ENCODE data around the gene NOX3. TPM values are rescaled to one million over a fixed set of nuclear protein-coding genes. Genes with fewer than 3 reads are reported as not detected.

Gene NOX3
- total and polyA plus RNA-seq, 2 experiments from 2014 or later: not detected

- no peaks in the 10 kb centered on the region for H3K79me2 ChIP-seq (replicated peaks; ENCODE audit: insufficient read depth)
- no peaks in the 10 kb centered on the region for H3K27me3 ChIP-seq (ENCODE audit: insufficient read depth)
- DNase-seq (ENCODE audit: low spot score) (no peak), ATAC-seq (no peak)
- no peaks in the 10 kb centered on the region for H3K4me1 Mint-ChIP-seq
- no peak for TF ChIP-seq POLR2AphosphoS5 (IDR thresholded peaks at IDR 0.05; ENCODE audit: low read depth)
- TF ChIP-seq ZNF331 (CRISPR knock-in tag; IDR thresholded peaks at IDR 0.05; ENCODE audit: low read depth): no peak
- TF ChIP-seq JUNB (IDR thresholded peaks at IDR 0.05; ENCODE audit: unreplicated experiment): no peak
- TF ChIP-seq STAT1 (IDR thresholded peaks at IDR 0.05; ENCODE audit: unreplicated experiment): no peak
- no peak for TF ChIP-seq CTCF (conservative IDR thresholded peaks at IDR 0.05; ENCODE audit: low read depth in 2 of 2)
- TF ChIP-seq ZNF114 (CRISPR knock-in tag; IDR thresholded peaks at IDR 0.05): no peak
- TF ChIP-seq REST (IDR thresholded peaks at IDR 0.05; ENCODE audit: unreplicated experiment): no peak
- no peak for TF ChIP-seq NANOG (IDR thresholded peaks at IDR 0.05; ENCODE audit: borderline replicate concordance)
- TF ChIP-seq ZNF462 (CRISPR knock-in tag; IDR thresholded peaks at IDR 0.05): no peak
- TF ChIP-seq EZH2phosphoT487 (IDR thresholded peaks at IDR 0.05; ENCODE audit: unreplicated experiment): no peak
- TF ChIP-seq CREB1 (CRISPR knock-in tag; IDR thresholded peaks at IDR 0.05; ENCODE audit: low read depth): no peak
- no peak for TF ChIP-seq ETS1 (IDR thresholded peaks at IDR 0.05)
- TF ChIP-seq EZH2 (IDR thresholded peaks at IDR 0.05; ENCODE audit: low read depth, unreplicated experiment): no peak
- no peak overlapping the region for H3K4me3 ChIP-seq
- H3K27me3 Mint-ChIP-seq (ENCODE audit: insufficient read depth, low read depth, poor library complexity): peaks cover 3% of the 10 kb centered on the region
- no peak overlapping the region for H2AFZ ChIP-seq
- no peaks in the 10 kb centered on the region for H3K9me2 ChIP-seq (ENCODE audit: insufficient read depth)
- H3K9me3 Mint-ChIP-seq: no peaks in the 10 kb centered on the region
- no peaks in the 10 kb centered on the region for H4K20me1 ChIP-seq (replicated peaks; ENCODE audit: insufficient read depth)
- no peaks in the 10 kb centered on the region for H3K36me3 Mint-ChIP-seq (ENCODE audit: low read depth)
- H3K4me1 ChIP-seq (ENCODE audit: insufficient read depth): no peaks in the 10 kb centered on the region
- no peaks in the 10 kb centered on the region for H3K36me3 ChIP-seq (ENCODE audit: insufficient read depth)
- no peak overlapping the region for H3K4me3 Mint-ChIP-seq
- H3K27ac ChIP-seq (ENCODE audit: low read depth): no peak overlapping the region
- no peak overlapping the region for H3K27ac Mint-ChIP-seq
- H3F3A ChIP-seq (replicated peaks; ENCODE audit: low read depth): no peaks in the 10 kb centered on the region
- no peak overlapping the region for H3K4me2 ChIP-seq
Measured at GRCh38 chr6:155404937-155405336, 50.7 kb downstream of the NOX3 start.
